Nephron progenitor cell (in vitro differentiated cells): ENCODE results near the gene TSPAN7.

Source experiments
- DNase-seq: peaks from one replicate; pipeline ENCODE4 v3.0.0; 2021
- H3K27ac Mint-ChIP-seq: 2 replicates; pipeline ENCODE4 v1.8.0; 2021; ENCODE audit warnings: mild to moderate bottlenecking, moderate library complexity, mixed read lengths
- H3K27me3 Mint-ChIP-seq: 2 replicates; pipeline ENCODE4 v1.8.0; 2021; ENCODE audit warnings: mild to moderate bottlenecking, low read depth, mixed read lengths; ENCODE audit not compliant: poor library complexity
- H3K36me3 Mint-ChIP-seq: 2 replicates; pipeline ENCODE4 v1.8.0; 2021; ENCODE audit warnings: low read depth, mixed read lengths
- H3K4me1 Mint-ChIP-seq: 2 replicates; pipeline ENCODE4 v1.8.0; 2021; ENCODE audit warnings: mixed read lengths
- H3K4me3 Mint-ChIP-seq: 2 replicates; pipeline ENCODE4 v1.8.0; 2021; ENCODE audit warnings: mild to moderate bottlenecking, moderate library complexity, mixed read lengths
- H3K9me3 Mint-ChIP-seq: 2 replicates; pipeline ENCODE4 v1.8.0; 2021; ENCODE audit warnings: mild to moderate bottlenecking, moderate library complexity, mixed read lengths
- TF ChIP-seq, protein P1 (sequence below): fragments of 200-600 bp; sonication (generic); IDR thresholded peaks from 2 replicates; pipeline ENCODE4 v1.5.0; 2021; ENCODE audit warnings: antibody characterized with exemption

TSPAN7 gene

DNA sequence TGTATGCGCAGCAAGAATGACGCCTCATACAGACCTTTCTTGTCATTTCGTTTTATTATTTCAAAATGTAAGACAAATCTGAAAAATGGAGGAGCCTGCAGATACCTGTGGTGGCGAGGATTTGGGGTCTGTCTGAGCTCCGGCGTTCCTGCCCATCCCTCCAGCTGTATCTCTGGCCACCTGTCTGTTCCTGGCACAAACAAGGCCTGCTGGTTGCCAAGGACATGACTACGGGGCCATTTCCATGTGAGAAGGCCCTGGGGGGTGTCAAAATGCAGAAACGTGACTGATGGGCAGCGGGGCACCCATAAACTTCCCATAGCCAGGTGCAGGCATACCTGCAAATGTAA lies 591 bp upstream of the TSPAN7 start:
- Mint-ChIP-seq H3K27me3 (peaks cover 27% of the 10 kb centered on the region), H3K27ac (no peak overlapping the region), H3K4me3 (peak overlapping the region; percentile 55), H3K4me1 (peaks cover 7% of the 10 kb centered on the region), H3K9me3 (peaks cover 23% of the 10 kb centered on the region), H3K36me3 (no peaks in the 10 kb centered on the region)
- TF ChIP-seq, protein P1, sequence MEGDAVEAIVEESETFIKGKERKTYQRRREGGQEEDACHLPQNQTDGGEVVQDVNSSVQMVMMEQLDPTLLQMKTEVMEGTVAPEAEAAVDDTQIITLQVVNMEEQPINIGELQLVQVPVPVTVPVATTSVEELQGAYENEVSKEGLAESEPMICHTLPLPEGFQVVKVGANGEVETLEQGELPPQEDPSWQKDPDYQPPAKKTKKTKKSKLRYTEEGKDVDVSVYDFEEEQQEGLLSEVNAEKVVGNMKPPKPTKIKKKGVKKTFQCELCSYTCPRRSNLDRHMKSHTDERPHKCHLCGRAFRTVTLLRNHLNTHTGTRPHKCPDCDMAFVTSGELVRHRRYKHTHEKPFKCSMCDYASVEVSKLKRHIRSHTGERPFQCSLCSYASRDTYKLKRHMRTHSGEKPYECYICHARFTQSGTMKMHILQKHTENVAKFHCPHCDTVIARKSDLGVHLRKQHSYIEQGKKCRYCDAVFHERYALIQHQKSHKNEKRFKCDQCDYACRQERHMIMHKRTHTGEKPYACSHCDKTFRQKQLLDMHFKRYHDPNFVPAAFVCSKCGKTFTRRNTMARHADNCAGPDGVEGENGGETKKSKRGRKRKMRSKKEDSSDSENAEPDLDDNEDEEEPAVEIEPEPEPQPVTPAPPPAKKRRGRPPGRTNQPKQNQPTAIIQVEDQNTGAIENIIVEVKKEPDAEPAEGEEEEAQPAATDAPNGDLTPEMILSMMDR = no peak
- DNase-seq = no peak

- DNase-seq = peak; percentile 41
- H3K27ac Mint-ChIP-seq = no peak overlapping the region
- H3K4me3 Mint-ChIP-seq = peak overlapping the region; percentile 90
- H3K36me3 Mint-ChIP-seq = no peaks in the 10 kb centered on the region
- peaks cover 18% of the 10 kb centered on the region for H3K9me3 Mint-ChIP-seq
- TF ChIP-seq, protein P1 = no peak
- peaks cover 27% of the 10 kb centered on the region for H3K27me3 Mint-ChIP-seq
- peaks cover 7% of the 10 kb centered on the region for H3K4me1 Mint-ChIP-seq
Observed at GRCh38 chrX:38561951-38562719, 793 bp downstream of the TSPAN7 start.

DNA sequence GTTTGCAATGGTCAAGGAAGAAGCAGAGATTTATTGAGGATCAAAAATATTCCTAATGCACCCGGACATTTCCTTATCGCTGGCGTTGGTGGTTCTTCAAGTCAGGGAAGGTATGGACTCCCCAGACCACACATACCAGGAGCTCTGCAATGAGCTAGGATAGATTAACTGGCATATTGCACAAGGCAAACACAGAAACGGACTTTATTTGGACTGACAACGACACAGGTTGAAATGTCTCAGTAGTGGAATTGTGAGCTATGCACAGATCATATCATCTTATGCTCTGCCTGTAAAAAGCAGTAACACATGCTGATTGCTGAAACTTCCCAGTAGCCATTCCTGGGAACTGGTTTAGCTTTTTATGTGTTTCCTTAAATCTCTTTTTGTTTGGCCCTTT lies 1.7 kb downstream of the TSPAN7 start:
- Mint-ChIP-seq H3K27me3 (peaks cover 27% of the 10 kb centered on the region), H3K27ac (no peak overlapping the region), H3K9me3 (peaks cover 19% of the 10 kb centered on the region), H3K36me3 (no peaks in the 10 kb centered on the region), H3K4me3 (peak overlapping the region; percentile 90), H3K4me1 (peaks cover 7% of the 10 kb centered on the region)
- TF ChIP-seq, protein P1 = no peak
- no peak for DNase-seq

DNA sequence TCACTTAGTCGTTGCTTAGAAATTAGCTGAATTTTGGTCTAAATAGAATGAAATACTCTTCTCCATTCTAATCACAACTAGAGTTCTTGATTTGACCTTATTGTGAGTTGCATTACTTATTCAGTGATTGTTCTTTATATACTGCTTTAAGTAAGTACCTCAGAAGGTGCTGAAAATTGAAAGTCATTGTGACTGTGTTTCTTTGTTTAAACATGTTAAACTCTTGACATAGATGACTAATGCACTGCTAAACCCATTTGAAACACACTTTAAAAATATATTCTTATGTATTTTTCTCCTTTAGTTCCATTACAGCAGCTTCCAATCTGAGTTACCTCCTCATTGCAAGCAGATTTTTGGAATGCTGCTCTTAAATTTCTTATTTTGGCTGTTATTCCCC lies 9.1 kb downstream of the TSPAN7 start:
- no peaks in the 10 kb centered on the region for H3K4me1 Mint-ChIP-seq
- peaks cover 3% of the 10 kb centered on the region for H3K27me3 Mint-ChIP-seq
- no peak overlapping the region for H3K4me3 Mint-ChIP-seq
- H3K27ac Mint-ChIP-seq = no peak overlapping the region
- no peaks in the 10 kb centered on the region for H3K36me3 Mint-ChIP-seq
- DNase-seq = no peak
- TF ChIP-seq, protein P1 = no peak
- peaks cover 22% of the 10 kb centered on the region for H3K9me3 Mint-ChIP-seq

GRCh38 chrX:38571058-38571457 lies 9.7 kb downstream of the TSPAN7 start:
- Mint-ChIP-seq H3K36me3 (no peaks in the 10 kb centered on the region), H3K4me3 (no peak overlapping the region), H3K9me3 (peaks cover 22% of the 10 kb centered on the region), H3K4me1 (no peaks in the 10 kb centered on the region), H3K27ac (no peak overlapping the region), H3K27me3 (no peaks in the 10 kb centered on the region)
- TF ChIP-seq, protein P1 = no peak
- DNase-seq = no peak

- H3K36me3 Mint-ChIP-seq = no peaks in the 10 kb centered on the region
- TF ChIP-seq, protein P1 = no peak
- no peaks in the 10 kb centered on the region for H3K27me3 Mint-ChIP-seq
- no peak for DNase-seq
- no peaks in the 10 kb centered on the region for H3K4me1 Mint-ChIP-seq
- H3K27ac Mint-ChIP-seq = no peak overlapping the region
- H3K4me3 Mint-ChIP-seq = no peak overlapping the region
- peaks cover 7% of the 10 kb centered on the region for H3K9me3 Mint-ChIP-seq
Observed at GRCh38 chrX:38574858-38575257, 13.5 kb downstream of the TSPAN7 start.
